GM19025 (cell line): ENCODE data around the gene FRG2.
A peak's percentile ranks its signal among the peaks of the same experiment; 100 is the strongest.
"Not testable (repeated sequence)": the region's sequence is repeated elsewhere in the genome, so short reads cannot be mapped to it uniquely, and the experiment has no call there.

Experiments used
- ATAC-seq: cut with Tn5 transposase; IDR thresholded peaks from one replicate; pipeline ENCODE4 v1.9.1; 2021; ENCODE audit warnings: mild to moderate bottlenecking, low read depth, moderate library complexity; ENCODE audit not compliant: unreplicated experiment

Gene FRG2

DNA sequence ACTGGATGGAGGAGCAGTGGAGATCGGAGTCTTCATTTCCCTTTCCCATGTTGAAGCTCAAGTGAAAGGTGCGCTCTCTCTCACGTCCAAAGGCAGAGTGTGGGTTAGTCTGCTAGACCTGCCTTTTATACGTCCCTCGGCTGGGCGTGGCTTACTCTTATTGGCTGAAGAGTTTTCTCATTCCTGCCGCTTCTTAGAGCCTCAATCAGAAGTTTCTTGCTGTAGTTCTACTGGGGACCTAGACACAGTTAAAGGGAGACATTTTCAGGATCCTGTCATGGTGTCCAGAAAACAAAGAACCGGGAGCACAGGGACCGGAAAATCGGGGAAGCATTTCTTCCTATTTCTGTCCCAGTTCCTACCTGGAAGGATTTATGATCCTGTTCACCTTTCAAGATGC is at the start of gene FRG2:
FRG2 (minus strand) TSS at position 101 of the 400 bp plus-strand sequence; CDS start at position 49, 52 bp downstream.
- not testable (repeated sequence) for ATAC-seq

DNA sequence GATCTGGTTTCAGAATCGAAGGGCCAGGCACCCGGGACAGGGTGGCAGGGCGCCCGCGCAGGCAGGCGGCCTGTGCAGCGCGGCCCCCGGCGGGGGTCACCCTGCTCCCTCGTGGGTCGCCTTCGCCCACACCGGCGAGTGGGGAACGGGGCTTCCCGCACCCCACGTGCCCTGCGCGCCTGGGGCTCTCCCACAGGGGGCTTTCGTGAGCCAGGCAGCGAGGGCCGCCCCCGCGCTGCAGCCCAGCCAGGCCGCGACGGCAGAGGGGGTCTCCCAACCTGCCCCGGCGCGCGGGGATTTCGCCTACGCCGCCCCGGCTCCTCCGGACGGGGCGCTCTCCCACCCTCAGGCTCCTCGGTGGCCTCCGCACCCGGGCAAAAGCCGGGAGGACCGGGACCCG is 41.3 kb upstream of the FRG2 start:
- not testable (repeated sequence) for ATAC-seq

DNA sequence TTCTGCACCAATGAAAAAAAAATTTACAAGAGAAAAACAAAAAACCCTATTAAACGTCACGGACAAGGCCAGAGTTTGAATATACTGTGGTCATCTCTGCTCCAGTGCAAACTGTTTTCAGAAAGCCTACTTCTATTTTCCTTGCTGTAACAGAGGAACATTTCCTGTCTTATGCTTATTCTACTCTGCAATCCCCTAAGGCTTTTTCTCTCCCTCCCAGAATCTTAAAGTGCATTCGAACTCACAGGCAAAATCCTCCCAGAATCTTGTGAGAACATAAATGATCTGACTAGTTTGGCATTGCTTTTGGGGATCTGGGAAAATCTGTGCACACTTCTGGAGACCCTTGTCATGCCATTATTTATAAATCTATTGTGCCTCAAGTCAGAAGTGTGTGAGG is 37.7 kb upstream of the FRG2 start:
- ATAC-seq, result not testable (repeated sequence)

DNA sequence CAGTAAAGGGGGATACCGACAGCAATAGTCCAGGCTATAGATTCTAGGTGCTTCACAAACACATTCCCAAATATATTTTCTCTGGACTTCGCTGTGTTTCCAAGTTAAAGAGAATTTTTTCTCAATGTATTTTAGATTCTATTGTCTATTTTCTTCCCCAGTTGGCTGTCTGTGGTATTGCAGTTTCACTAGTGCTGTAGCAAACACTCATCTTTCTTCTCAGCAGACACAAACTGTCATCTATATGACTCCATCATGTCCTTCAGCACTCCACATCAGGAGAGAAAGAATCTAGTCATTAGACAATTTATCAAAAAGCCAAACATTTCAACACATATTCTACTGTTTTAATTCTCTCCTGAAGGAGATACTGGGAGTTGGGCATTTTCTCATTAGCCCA is 37.3 kb upstream of the FRG2 start, which contains the start of gene DBET:
DBET (plus strand) TSS at position 161 of the 400 bp plus-strand sequence.
- not testable (repeated sequence) for ATAC-seq

GRCh38 chr4:190058997-190059396 is 31.9 kb upstream of the FRG2 start:
- not testable (repeated sequence) for ATAC-seq

DNA sequence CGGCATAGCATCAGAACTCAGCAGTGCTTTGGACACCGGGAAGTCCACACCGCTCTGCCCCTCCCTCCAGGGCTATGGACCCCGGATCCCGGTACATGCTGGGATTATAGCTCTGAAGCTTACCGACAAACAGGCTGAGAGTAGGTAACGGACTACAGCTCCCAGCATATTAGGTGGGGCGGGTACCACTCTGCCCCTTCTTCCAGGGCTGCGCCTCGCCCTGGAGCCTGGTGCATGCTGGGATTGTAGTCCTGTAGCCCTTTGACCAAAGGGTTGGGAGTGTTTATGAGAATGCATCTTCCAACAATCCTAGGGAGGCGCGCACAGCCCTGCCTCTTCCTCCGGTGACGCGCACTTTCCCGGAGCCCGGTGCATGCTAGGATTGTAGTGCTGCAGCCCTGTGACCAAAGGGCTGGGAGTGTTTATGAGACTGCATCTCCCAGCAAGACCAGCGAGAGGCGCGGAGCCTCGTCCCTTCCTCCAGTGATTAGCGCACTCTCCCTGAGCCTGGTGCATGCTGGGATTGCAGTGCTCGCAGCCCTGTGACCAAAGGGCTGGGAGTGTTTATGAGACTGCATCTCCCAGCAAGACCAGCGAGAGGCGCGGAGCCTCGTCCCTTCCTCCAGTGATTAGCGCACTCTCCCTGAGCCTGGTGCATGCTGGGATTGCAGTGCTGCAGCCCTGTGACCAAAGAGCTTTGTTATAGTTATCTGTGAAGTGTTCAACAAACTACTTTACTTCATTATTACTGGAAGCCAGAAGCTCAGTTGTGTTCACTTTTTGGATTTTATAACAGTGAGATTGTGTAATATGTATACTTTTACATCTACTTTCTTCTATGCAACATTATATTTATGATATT is 22.6 kb upstream of the FRG2 start:
- ATAC-seq, result not testable (repeated sequence)

DNA sequence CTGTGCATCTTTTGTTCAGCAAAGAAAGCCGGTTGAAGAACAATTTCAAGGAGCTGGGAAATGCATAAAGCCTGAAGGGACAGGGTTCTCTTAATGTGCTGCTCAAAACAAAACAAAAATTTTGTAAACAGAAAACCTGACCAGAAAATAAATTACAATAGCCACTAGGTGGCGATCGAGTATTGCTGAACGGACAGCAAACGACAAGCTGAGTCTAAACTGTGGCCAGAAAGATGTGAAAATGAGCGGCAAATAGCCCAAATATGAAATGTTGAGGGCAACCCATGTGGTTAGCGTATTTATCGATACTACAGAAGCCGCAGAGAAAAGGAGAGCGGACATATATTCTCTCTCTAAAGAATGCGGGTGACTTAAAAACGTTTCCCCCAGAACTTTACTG is 20.6 kb upstream of the FRG2 start:
- not testable (repeated sequence) for ATAC-seq

GRCh38 chr4:190040873-190041272 is 13.8 kb upstream of the FRG2 start:
- ATAC-seq, result not testable (repeated sequence)

GRCh38 chr4:190037704-190038388 is 10.8 kb upstream of the FRG2 start:
- ATAC-seq, result not testable (repeated sequence)

DNA sequence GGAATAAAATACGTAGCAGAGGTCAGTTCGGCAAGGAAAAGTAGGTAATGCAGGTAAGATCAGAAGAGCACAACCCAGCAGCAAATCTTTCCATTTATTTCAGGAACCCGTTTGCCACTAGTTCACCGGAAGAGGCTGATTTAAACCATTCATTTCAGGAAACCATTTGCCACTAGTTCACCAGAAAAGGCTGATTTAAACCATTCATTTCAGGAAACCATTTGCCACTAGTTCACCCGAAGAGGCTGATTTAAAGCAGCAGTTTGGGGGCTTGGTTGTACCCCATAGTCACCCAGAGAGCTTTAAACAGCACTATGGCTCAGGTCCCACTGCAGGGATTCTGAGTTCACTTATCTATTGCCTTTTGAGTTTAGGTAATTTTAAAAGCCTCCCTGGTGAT is 4.2 kb upstream of the FRG2 start:
- ATAC-seq, result not testable (repeated sequence)

DNA sequence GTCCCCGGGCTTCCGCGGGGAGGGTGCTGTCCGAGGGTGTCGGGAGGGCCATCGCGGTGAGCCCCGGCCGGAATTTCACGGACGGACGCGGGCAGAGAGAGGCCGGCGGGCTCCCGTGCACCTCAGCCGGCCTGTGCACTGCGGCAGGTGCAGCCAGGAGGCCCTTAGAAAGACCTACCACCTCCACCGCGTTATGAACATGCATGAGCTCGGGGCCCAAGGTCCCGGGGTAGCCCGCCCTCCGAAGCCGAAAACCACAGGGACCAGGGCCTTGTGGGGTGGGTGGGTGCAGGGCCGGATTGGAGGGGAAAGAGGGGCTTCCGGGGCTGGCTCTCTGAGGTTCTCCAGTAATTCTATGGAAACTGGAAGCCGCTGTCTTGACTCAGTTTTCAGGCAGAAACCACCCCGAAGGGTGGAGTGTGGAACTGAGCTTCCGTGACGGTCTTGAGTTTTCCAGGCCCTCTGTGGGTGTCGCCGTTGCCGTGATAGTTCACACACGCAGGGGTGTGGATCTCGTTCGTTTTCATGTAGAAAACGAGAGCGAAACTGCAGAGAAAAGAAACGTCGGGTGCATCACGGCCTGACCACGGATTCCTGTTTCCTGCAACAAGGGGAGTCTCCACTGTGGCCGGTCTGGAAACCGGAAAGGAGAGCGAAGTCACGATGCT is 4.3 kb downstream of the FRG2 start:
- peak; percentile 44 for ATAC-seq

DNA sequence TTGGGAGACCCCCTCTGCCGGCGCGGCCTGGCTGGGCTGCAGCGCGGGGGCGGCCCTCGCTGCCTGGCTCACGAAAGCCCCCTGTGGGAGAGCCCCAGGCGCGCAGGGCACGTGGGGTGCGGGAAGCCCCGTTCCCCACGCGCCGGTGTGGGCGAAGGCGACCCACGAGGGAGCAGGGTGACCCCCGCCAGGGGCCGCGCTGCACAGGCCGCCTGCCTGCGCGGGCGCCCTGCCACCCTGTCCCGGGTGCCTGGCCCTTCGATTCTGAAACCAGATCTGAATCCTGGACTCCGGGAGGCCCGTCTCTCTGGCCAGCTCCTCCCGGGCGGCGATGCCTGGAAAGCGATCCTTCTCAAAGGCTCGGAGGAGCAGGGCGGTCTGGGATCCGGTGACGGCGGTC is 5.1 kb downstream of the FRG2 start:
- ATAC-seq, result not testable (repeated sequence)

DNA sequence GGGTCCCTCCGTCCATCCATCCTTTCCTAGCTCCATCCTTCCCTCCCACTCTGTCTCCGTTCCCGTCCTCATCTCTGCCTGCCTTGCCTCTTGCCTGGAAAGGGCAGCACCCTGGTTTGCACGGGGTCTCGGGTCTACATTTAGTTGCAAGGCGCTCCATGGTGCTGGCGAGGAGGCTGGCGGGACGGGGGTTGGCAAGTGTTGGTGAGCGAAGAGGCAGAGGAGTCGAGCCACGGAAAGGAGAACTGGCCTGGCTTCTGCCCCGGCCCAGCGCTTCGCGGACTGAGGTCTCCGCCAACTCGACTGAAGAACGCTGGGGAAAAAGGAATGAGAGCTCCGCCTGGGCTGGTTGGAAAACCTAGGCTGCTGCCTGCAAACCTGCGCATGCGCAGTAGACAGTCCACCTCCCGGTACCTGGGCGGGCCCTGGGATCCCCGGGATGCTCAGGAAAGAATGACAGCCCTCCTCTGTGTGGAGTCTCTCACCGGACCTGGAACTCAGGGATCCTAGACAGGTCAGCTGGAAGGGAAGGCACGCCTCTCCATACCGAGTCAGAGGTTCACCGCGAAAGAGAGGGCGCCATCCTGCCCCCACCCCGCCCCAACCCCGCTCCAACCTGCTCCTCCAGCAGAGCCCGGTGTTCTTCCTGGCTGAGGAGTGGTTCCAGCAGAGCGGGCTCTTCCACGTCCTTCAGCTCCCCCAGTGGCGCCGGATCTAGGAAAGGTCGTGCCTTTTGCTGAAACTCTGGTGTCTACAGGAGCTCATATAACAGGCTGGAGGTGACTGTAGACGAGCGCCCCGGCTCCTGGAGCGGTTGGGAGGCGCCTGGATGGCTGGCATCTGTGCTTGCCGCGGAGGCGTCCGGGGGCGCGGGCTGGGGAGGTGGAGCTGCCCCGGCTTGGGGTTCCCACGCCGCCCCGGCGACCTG is 6.0 kb downstream of the FRG2 start:
- ATAC-seq, result no peak

DNA sequence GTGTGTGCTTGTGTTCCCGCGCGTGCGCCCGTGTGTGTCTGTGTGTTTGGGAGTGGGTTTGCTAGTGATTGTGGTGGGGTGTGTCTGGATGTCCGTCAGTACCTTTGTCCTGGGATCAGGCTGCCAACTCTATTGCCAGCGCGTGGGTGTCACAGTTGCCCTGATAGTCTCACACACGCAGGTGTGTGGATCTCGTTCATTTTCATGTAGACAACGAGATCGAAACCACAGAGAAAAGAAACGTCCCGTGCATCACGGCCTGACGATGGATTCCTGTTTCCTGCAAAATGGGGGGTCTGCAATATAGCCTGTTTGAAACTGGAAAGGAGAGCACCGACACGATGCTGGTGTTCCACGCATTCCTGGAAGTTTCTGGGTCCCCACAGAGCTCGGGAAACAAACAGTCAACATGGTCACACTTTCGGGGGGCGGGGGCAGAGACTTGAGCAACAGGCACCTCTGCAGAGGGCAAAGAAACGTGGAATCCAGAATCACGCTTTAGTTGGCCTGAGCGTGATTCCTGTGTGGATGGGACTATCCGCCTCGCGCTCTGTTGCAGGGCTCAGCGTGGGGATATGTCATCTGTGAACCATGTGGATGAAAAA is 7.1 kb downstream of the FRG2 start:
- not testable (repeated sequence) for ATAC-seq

DNA sequence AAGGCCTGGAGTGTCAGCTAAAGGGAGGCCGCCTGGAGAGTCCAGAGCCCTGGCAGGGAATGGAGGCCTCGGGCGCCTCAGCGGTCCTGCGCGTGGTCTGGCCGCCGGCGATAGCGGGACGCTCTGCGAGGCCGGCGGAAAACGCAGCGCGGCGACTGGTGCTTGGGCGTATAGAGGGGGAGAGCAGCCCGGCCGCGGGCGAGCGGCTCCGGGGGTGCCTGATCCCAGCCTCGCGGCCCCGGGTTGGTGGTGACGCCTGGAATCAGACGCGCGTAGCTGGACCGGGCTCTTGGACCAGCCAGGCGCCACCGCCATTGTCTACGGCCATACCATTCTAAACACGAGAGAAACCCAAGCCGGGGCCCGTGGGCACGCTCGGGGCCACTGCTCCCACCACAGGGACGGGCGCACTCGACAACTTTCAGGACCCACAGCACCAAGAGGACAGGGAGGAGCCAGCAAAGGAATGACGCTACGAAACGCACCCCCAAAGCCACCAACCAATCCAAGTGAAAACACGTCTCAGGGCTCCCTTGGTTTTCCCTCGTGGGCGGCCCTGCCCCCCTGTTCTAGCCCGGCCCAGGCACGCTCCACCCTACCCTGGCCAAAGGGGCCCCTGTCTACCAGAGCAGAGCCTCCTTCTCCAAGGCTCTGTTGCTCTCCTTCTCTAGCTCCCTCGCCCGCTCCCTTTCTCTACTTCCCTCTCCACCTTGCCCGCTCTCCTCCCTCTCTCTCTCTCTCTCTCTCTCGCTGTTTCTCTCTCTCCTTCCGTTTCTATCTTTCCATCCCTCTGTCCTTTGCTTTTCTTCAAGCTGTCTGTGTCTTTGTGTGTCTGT is 7.8 kb downstream of the FRG2 start:
- no peak for ATAC-seq

DNA sequence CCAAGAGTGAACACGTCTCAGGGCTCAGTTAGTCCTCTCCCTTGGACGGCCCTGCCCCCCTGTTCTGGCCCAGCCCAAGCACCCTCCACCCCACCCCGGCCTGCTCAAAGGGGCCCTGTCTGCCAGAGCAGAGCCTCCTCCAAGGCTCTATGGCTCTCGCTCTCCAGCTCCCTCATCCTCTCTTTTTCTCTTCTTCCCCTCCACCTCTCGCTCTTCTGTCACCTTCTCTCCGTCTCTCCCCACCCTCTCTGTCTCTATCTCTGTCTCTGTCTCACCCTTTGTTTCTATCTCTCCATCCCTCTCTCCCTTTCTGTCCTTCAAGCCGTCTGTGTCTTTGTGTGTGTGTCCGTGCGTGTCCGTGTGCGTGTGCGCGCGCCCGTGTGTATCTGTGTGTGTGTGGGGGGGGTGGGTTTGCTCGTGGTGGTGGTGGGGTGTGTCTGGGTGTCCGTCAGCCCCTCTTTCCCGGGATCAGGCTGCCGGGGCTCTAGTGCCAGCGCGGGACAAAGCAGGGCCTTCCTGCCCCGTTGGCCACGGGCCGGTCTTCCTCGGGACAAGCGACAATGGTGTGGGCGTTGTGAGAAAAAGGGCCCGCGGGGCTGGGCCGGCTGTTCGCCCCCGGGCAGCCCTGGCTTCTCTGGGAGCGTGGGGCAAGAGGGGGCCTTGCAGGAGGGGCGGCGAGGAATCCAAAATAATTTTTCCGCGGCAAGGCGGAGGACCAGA is 8.7 kb downstream of the FRG2 start:
- no peak for ATAC-seq

- no peak for ATAC-seq
Measured at GRCh38 chr4:190017357-190018200, 9.5 kb downstream of the FRG2 start.
